MCF 10A (cell line): ENCODE data around the gene LZTR1. TPM values are rescaled to one million over a fixed set of nuclear protein-coding genes. Genes with fewer than 3 reads are reported as not detected.

Source experiments
- BruUV-seq: library from RNA; stranded (reverse); fragments of 400-500 nt; replicated peaks from 2 replicates; lab custom pipeline; 2021; lab: Mats Ljungman, UMichigan
- CTCF ChIA-PET: fragments of 300-600 bp; sonication (Branson Sonifier 250); formaldehyde crosslinking; extraction: SDS; loops from one replicate; lab custom pipeline; 2021; ENCODE audit warnings: antibody characterized with exemption, inconsistent platforms; lab: Yijun Ruan, JAX
- POLR2A ChIA-PET: fragments of 300-600, 350-650 bp; sonication (Branson Sonifier 250); formaldehyde crosslinking; extraction: SDS; loops from one replicate; lab custom pipeline; 2020; ENCODE audit warnings: antibody characterized with exemption, inconsistent platforms; lab: Yijun Ruan, JAX
- DNase-seq: peaks from one replicate; pipeline ENCODE4 v3.0.0-alpha.2; 2018; ENCODE audit not compliant: unreplicated experiment
- H3K27ac Mint-ChIP-seq: one replicate; pipeline ENCODE4 v1.8.0; 2022; ENCODE audit warnings: mild to moderate bottlenecking, low read depth, mixed read lengths; ENCODE audit not compliant: unreplicated experiment
- H3K27me3 Mint-ChIP-seq: one replicate; pipeline ENCODE4 v1.8.0; 2022; ENCODE audit warnings: mixed read lengths; ENCODE audit not compliant: insufficient read depth, unreplicated experiment
- H3K36me3 Mint-ChIP-seq: one replicate; pipeline ENCODE4 v1.8.0; 2022; ENCODE audit warnings: mild to moderate bottlenecking, moderate library complexity, mixed read lengths; ENCODE audit not compliant: insufficient read depth, unreplicated experiment
- H3K4me1 Mint-ChIP-seq: one replicate; pipeline ENCODE4 v1.8.0; 2022; ENCODE audit warnings: mixed read lengths; ENCODE audit not compliant: insufficient read depth, unreplicated experiment
- H3K4me3 Mint-ChIP-seq: one replicate; pipeline ENCODE4 v1.8.0; 2022; ENCODE audit warnings: mild to moderate bottlenecking, moderate library complexity, mixed read lengths; ENCODE audit not compliant: unreplicated experiment
- H3K9me3 Mint-ChIP-seq: one replicate; pipeline ENCODE4 v1.8.0; 2022; ENCODE audit warnings: mixed read lengths; ENCODE audit not compliant: unreplicated experiment
- CTCF ChIP-seq: fragments of 200-600 bp; IDR thresholded peaks from one replicate; pipeline ENCODE4 v1.8.0; 2022; ENCODE audit warnings: antibody characterized with exemption, mild to moderate bottlenecking; ENCODE audit not compliant: unreplicated experiment
- intact Hi-C: fragments of 100-400 bp; cut with micrococcal nuclease; formaldehyde crosslinking; loops from 2 replicates; pipeline ENCODE4 v1.14.1; 2022
- total RNA-seq: library from RNA; stranded (reverse); gene quantifications from 2 replicates; pipeline ENCODE4 v1.2.3, GENCODE V29; 2022

LZTR1 gene
- total RNA-seq, 1 experiment from 2014 or later, result 49.2 TPM

- no peaks in the 10 kb centered on the region for H3K9me3 Mint-ChIP-seq
- no peak for DNase-seq
- intact Hi-C loops, result no loop called here
- peaks cover 40% of the 10 kb centered on the region for H3K4me1 Mint-ChIP-seq
- H3K4me3 Mint-ChIP-seq, result no peak overlapping the region
- peaks cover 43% of the 10 kb centered on the region for H3K36me3 Mint-ChIP-seq
- no peak overlapping the region for H3K27ac Mint-ChIP-seq
- H3K27me3 Mint-ChIP-seq, result no peaks in the 10 kb centered on the region
- ChIA-PET POLR2A (no interaction called here), CTCF (no interaction called here)
- no peak for TF ChIP-seq CTCF
- no TSS peak for BruUV-seq
These were observed 36.5 kb upstream of the LZTR1 start for GRCh38 chr22:20945578-20945934.

- Mint-ChIP-seq H3K36me3 (peaks cover 47% of the 10 kb centered on the region), H3K27me3 (no peaks in the 10 kb centered on the region), H3K9me3 (no peaks in the 10 kb centered on the region), H3K27ac (no peak overlapping the region), H3K4me3 (no peak overlapping the region), H3K4me1 (peaks cover 38% of the 10 kb centered on the region)
- DNase-seq, result peak; percentile 45
- ChIA-PET POLR2A (interaction anchor here (1.0 kb wide), 1 partner anchor 11 kb away, joined by 3 read pairs; no protein-coding TSS in a partner anchor), CTCF (interaction anchor here (0.6 to 0.7 kb wide), 2 partner anchors 46 to 61 kb away, joined by 3 read pairs; no protein-coding TSS in a partner anchor)
- no peak for TF ChIP-seq CTCF
- intact Hi-C loops, result no loop called here
- no TSS peak for BruUV-seq
These were observed 35.8 kb upstream of the LZTR1 start for GRCh38 chr22:20946080-20946986.

GRCh38 chr22:20946991-20947390 lies 35.1 kb upstream of the LZTR1 start:
- Mint-ChIP-seq H3K9me3 (no peaks in the 10 kb centered on the region), H3K4me3 (no peak overlapping the region), H3K27ac (no peak overlapping the region), H3K36me3 (peaks cover 53% of the 10 kb centered on the region), H3K4me1 (peaks cover 38% of the 10 kb centered on the region), H3K27me3 (no peaks in the 10 kb centered on the region)
- no peak for TF ChIP-seq CTCF
- intact Hi-C loops, result no loop called here
- DNase-seq, result no peak
- BruUV-seq, result no TSS peak
- CTCF ChIA-PET, result interaction anchor here (0.6 to 0.7 kb wide), 2 partner anchors 46 to 61 kb away, joined by 3 read pairs; no protein-coding TSS in a partner anchor
- POLR2A ChIA-PET, result interaction anchor here (1.0 kb wide), 1 partner anchor 11 kb away, joined by 3 read pairs; no protein-coding TSS in a partner anchor

GRCh38 chr22:20948450-20948849 lies 33.6 kb upstream of the LZTR1 start:
- Mint-ChIP-seq H3K27me3 (no peaks in the 10 kb centered on the region), H3K27ac (no peak overlapping the region), H3K9me3 (no peaks in the 10 kb centered on the region), H3K36me3 (peaks cover 56% of the 10 kb centered on the region), H3K4me1 (peaks cover 38% of the 10 kb centered on the region), H3K4me3 (no peak overlapping the region)
- intact Hi-C loops, result no loop called here
- BruUV-seq, result no TSS peak
- TF ChIP-seq CTCF, result no peak
- ChIA-PET CTCF (interaction anchor here (0.5 to 1.0 kb wide), 3 partner anchors 12 to 63 kb away, joined by 3 to 9 read pairs (median 3); no protein-coding TSS in a partner anchor), POLR2A (interaction anchor here (0.5 to 2.5 kb wide), 2 partner anchors 28 to 71 kb away, joined by 3 to 8 read pairs; no protein-coding TSS in a partner anchor)
- DNase-seq, result no peak
